Endodermal cell (in vitro differentiated cells): ENCODE data around the gene FGF18. TPM values are rescaled to one million over a fixed set of nuclear protein-coding genes. Genes with fewer than 3 reads are reported as not detected.
"Not testable (repeated sequence)": the region's sequence is repeated elsewhere in the genome, so short reads cannot be mapped to it uniquely, and the experiment has no call there.

Experiments
- DNase-seq: peaks from one replicate; pipeline ENCODE4 v3.0.0-alpha.2; 2017
- H3K27ac ChIP-seq: 2 replicates; pipeline ENCODE4 v1.5.1; 2013; ENCODE audit warnings: mild to moderate bottlenecking, low read depth, low read length, moderate library complexity
- H3K27me3 ChIP-seq: 2 replicates; pipeline ENCODE4 v1.6.1; 2013; ENCODE audit warnings: mild to moderate bottlenecking, low read length, moderate library complexity; ENCODE audit not compliant: insufficient read depth, control insufficient read depth, poor library complexity, severe bottlenecking
- H3K36me3 ChIP-seq: 2 replicates; pipeline ENCODE4 v1.7.0; 2013; ENCODE audit warnings: mild to moderate bottlenecking, low read length, moderate library complexity; ENCODE audit not compliant: control insufficient read depth, insufficient read depth
- H3K4me1 ChIP-seq: one replicate; pipeline ENCODE4 v1.7.0; 2013; ENCODE audit warnings: low read length; ENCODE audit not compliant: control insufficient read depth, insufficient read depth
- H3K4me3 ChIP-seq: 2 replicates; pipeline ENCODE4 v1.5.1; 2013; ENCODE audit warnings: mild to moderate bottlenecking, low read length, moderate library complexity
- H3K9ac ChIP-seq: 2 replicates; pipeline ENCODE4 v1.6.1; 2013; ENCODE audit warnings: mild to moderate bottlenecking, low read length, moderate library complexity; ENCODE audit not compliant: poor library complexity, severe bottlenecking; ENCODE audit errors: extremely low read depth
- H3K9me3 ChIP-seq: 2 replicates; pipeline ENCODE4 v1.6.1; 2013; ENCODE audit warnings: mild to moderate bottlenecking, low read length, moderate library complexity; ENCODE audit not compliant: control insufficient read depth
- H3K27ac Mint-ChIP-seq: 2 replicates; pipeline ENCODE4 v1.8.0; 2020; ENCODE audit warnings: mixed read lengths
- H3K27me3 Mint-ChIP-seq: 2 replicates; pipeline ENCODE4 v1.8.0; 2021; ENCODE audit warnings: mild to moderate bottlenecking, mixed read lengths; ENCODE audit not compliant: insufficient read depth
- H3K36me3 Mint-ChIP-seq: 2 replicates; pipeline ENCODE4 v1.8.0; 2020; ENCODE audit warnings: low read depth, mixed read lengths
- H3K4me1 Mint-ChIP-seq: 2 replicates; pipeline ENCODE4 v1.8.0; 2020; ENCODE audit warnings: mixed read lengths
- H3K4me3 Mint-ChIP-seq: 2 replicates; pipeline ENCODE4 v1.8.0; 2020; ENCODE audit warnings: mild to moderate bottlenecking, moderate library complexity, mixed read lengths
- H3K9me3 Mint-ChIP-seq: 2 replicates; pipeline ENCODE4 v1.8.0; 2020; ENCODE audit warnings: mild to moderate bottlenecking, mixed read lengths
- CTCF ChIP-seq: fragments of 200-600 bp; sonication (generic); conservative IDR thresholded peaks from 2 replicates; pipeline ENCODE4 v1.5.0; 2021; ENCODE audit warnings: antibody characterized with exemption, mild to moderate bottlenecking
- WGBS, 2 experiments: methylation state at CpG; one replicate each; pipeline versions ENCODE4 v1.1.5 to v1.1.7; 2013; ENCODE audit warnings: missing lambda C conversion rate in 2 of 2, mixed read lengths in 1 of 2; ENCODE audit not compliant: insufficient coverage in 1 of 2, insufficient read length in 1 of 2; 5-methylcytosine and 5-hydroxymethylcytosine counted together
- total RNA-seq, 2 donors: library from RNA; stranded (reverse); fragmentation: NEBNext Ultra II Directional in 1 of 2; extraction: Animal tissue kit (Norgen Biotek cat#: 25700) in 1 of 2; gene quantifications; 2 replicates in 1 of 2; 3 replicates in 1 of 2; pipeline ENCODE4 v1.2.1, GENCODE V29; 2021

FGF18 gene
- total RNA-seq, 2 donors from 2014 or later: 0.44 to 0.57 TPM

- no peak for TF ChIP-seq CTCF
- Mint-ChIP-seq H3K4me3 (peak overlapping the region; percentile 32), H3K36me3 (peaks cover 97% of the 10 kb centered on the region), H3K9me3 (peaks cover 4% of the 10 kb centered on the region), H3K27me3 (no peaks in the 10 kb centered on the region), H3K4me1 (peaks cover 32% of the 10 kb centered on the region), H3K27ac (no peak overlapping the region)
- Histone ChIP-seq H3K36me3 (peaks cover 97% of the 10 kb centered on the region), H3K9me3 (peaks cover 20% of the 10 kb centered on the region), H3K27ac (no peak overlapping the region), H3K4me1 (peaks cover 7% of the 10 kb centered on the region), H3K4me3 (peak overlapping the region; percentile 52), H3K9ac (no peak overlapping the region), H3K27me3 (no peaks in the 10 kb centered on the region)
- peak; percentile 25 for DNase-seq
- WGBS, 2 experiments: 95 to 100% methylated on average over 1 to 2 of the region's 2 CpGs
Observed at GRCh38 chr5:171397190-171397589, 22.3 kb upstream of the FGF18 start.

- H3K36me3 Mint-ChIP-seq: peaks cover 94% of the 10 kb centered on the region
- no peak for TF ChIP-seq CTCF
- H3K4me3 Mint-ChIP-seq: no peak overlapping the region
- peak overlapping the region; percentile 52 for H3K4me3 ChIP-seq
- H3K4me1 ChIP-seq: peaks cover 7% of the 10 kb centered on the region
- H3K9ac ChIP-seq: no peak overlapping the region
- no peaks in the 10 kb centered on the region for H3K27me3 ChIP-seq
- peak; percentile 24 for DNase-seq
- H3K27ac Mint-ChIP-seq: no peak overlapping the region
- H3K27me3 Mint-ChIP-seq: no peaks in the 10 kb centered on the region
- H3K9me3 ChIP-seq: peaks cover 20% of the 10 kb centered on the region
- 83 to 96% methylated on average over 2 to 4 of the region's 4 CpGs for WGBS, 2 experiments
- no peak overlapping the region for H3K27ac ChIP-seq
- peaks cover 31% of the 10 kb centered on the region for H3K4me1 Mint-ChIP-seq
- peaks cover 93% of the 10 kb centered on the region for H3K36me3 ChIP-seq
- H3K9me3 Mint-ChIP-seq: peaks cover 5% of the 10 kb centered on the region
Observed at GRCh38 chr5:171397599-171397998, 21.8 kb upstream of the FGF18 start.

- Histone ChIP-seq H3K9me3 (peaks cover 20% of the 10 kb centered on the region), H3K36me3 (peaks cover 82% of the 10 kb centered on the region)
- not testable (repeated sequence) for H3K27me3 Mint-ChIP-seq, H3K4me1 ChIP-seq, H3K9ac ChIP-seq, H3K27ac Mint-ChIP-seq, H3K4me3 Mint-ChIP-seq, H3K27me3 ChIP-seq, H3K27ac ChIP-seq, H3K9me3 Mint-ChIP-seq, H3K4me3 ChIP-seq
- Mint-ChIP-seq H3K4me1 (peaks cover 26% of the 10 kb centered on the region), H3K36me3 (peaks cover 85% of the 10 kb centered on the region)
- peak; percentile 38 for DNase-seq
- 95 to 96% methylated on average over 8 to 9 of the region's 9 CpGs for WGBS, 2 experiments
Observed at GRCh38 chr5:171398660-171399059, 20.8 kb upstream of the FGF18 start.

GRCh38 chr5:171400169-171400568 lies 19.3 kb upstream of the FGF18 start:
- DNase-seq: no peak
- no peaks in the 10 kb centered on the region for H3K27me3 ChIP-seq

More at GRCh38 chr5:171400169-171400568, 19.3 kb upstream of the FGF18 start:
- peaks cover 11% of the 10 kb centered on the region for H3K9me3 Mint-ChIP-seq
- H3K4me3 Mint-ChIP-seq: no peak overlapping the region
- Histone ChIP-seq H3K36me3 (peaks cover 73% of the 10 kb centered on the region), H3K4me3 (no peak overlapping the region), H3K4me1 (peaks cover 7% of the 10 kb centered on the region), H3K27ac (no peak overlapping the region), H3K9me3 (peaks cover 25% of the 10 kb centered on the region), H3K9ac (no peak overlapping the region)
- no peak for TF ChIP-seq CTCF
- H3K4me1 Mint-ChIP-seq: peaks cover 26% of the 10 kb centered on the region
- WGBS, 2 experiments: 97% methylated on average over 6 to 7 of the region's 7 CpGs
- no peak overlapping the region for H3K27ac Mint-ChIP-seq
- H3K36me3 Mint-ChIP-seq: peaks cover 77% of the 10 kb centered on the region
- no peaks in the 10 kb centered on the region for H3K27me3 Mint-ChIP-seq
